ENCODE results near the gene RGS6.
"Not testable (repeated sequence)": the region's sequence is repeated elsewhere in the genome, so short reads cannot be mapped to it uniquely, and the experiment has no call there.

RGS6 gene

DNA sequence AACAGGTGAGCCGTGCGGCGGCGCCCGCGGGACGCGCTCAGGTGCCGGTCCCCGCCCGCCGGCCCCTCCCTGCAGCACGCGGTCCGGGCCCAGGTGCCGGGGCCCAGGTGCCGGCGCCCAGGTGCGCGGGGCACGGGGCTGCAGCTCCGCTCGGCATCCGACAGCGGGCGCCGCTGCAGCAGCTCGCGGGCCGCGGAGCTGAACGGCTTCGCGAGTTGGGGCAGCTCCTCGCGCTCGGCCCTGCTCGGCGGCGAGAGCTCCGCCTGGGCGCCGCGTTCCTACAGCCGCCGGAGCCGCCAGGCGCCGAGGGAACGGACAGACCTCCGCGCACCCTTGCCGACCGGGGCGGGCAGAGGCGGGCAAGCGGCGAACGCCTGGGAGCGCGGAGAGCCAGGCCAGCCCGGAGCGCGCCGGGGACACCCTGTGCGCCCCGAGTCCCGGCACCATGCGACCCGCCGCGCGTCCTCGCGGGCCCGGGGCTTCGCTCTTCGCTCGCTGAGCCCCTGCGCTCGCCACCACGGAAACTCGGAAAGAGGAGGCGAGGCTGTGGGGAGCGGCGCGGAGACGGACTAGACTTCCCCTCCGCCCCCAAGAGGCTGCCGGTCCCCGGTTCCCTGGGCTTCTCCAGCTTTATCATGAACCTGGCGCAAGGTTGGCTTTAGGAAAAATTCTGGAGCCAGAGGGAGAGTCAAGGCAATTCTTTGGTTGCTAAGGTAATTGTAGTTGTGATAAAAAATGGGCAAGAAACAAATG is at the start of gene RGS6:
Gene RGS6 (plus strand): TSS at position 201 of the 753 bp plus-strand sequence.
- DNase-seq (ENCODE audit: low read depth in 2 of 2): peak in 1 of 2 donors; percentile 23

DNA sequence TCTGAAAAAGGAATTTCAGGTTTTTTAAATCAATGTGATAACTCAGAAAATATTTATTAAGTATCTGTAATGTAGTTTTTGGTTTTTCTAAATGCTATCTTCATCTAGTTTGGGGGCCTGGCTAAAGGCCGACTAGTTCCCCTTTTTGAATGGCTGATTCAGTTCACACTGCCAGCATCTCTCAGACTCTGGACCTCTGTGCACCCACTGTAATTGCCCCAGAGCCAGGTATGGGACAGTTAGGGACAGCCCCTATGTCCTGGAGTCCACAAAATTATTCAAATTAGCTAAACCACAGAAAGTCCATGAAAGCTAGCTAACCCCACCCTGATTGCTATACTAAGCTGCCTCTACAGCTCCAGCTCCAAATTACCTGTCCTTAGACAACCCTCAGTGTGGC is 49.1 kb upstream of the RGS6 start:
- DNase-seq (ENCODE audit: low read depth in 2 of 2): no peak

DNA sequence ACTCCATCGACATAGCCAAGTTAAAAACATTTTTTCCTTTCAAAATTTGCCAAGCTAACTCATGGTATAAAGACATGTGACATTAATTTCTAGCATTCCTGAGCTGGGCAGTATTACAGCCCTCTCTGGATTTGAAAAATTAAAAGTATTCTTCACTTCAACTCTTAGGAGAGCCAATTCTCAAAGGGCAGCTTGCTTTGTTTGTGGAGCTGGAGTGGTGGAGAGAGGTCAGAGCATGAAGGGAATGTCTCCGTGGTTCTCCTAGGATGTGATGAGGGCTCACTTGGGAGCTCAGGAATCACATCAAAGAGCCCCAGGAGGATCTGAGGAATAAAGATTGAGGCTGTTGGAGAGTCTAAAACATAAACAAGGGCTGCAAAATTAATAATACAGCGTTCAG is 46.9 kb upstream of the RGS6 start:
- no peak for DNase-seq (ENCODE audit: low read depth in 2 of 2)

DNA sequence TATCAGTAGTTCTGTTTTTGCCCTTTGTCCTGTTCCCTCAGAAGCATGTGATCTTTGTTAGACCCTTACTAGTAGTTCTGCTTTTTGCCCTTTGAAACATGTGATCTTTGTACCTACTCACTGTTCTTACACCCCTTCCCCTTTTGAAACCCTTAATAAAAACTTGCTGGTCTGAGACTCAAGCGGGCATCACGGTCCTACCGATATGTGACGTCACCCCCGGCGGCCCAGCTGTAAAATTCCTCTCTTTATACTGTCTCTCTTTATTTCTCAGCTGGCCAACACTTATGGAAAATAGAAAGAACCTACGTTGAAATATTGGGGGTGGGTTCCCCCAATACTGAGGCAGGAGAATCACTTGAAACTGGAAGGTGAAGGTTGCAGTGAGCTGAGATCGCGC is 44.4 kb upstream of the RGS6 start:
- not testable (repeated sequence) for DNase-seq (ENCODE audit: low read depth in 2 of 2)

DNA sequence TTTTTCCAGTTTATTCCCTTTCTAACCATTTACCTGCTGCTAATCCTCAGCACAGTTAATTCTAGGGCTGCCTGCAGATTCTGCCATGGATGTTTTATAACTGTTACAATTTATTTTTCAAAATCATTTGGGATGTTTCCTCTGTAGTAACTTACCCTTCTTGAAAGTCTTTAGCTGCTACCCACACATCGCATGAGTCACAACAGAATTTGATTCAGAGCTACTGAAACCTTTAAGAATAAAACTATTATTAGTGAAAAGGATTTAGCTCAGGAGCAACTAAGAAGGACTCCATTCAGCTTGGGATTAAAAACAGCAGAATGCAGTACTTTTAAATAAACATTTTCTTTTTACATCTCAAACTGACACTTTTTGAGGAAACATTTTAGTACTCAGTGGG is 41.7 kb upstream of the RGS6 start:
- no peak for DNase-seq (ENCODE audit: low read depth in 2 of 2)

DNA sequence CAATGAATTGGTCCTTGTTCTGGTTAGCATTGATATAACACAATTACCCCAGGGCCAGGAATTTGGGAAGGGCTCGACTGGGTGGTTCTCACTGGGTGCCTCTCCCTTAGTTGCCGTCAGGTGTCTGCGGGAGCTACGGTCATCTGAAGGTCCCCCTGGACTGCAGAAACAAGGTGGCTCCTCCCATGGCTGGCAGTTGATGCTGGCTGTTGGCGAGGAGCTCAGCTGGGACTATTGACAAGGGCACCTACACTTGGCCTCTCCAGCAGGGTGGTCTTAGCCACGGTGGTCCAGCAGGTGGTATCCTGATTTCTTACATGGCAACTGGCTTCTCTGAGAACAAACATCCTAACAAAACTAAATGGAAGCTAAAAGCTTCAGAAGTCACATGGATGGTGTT is 41.0 kb upstream of the RGS6 start:
- DNase-seq (ENCODE audit: low read depth in 2 of 2): no peak

DNA sequence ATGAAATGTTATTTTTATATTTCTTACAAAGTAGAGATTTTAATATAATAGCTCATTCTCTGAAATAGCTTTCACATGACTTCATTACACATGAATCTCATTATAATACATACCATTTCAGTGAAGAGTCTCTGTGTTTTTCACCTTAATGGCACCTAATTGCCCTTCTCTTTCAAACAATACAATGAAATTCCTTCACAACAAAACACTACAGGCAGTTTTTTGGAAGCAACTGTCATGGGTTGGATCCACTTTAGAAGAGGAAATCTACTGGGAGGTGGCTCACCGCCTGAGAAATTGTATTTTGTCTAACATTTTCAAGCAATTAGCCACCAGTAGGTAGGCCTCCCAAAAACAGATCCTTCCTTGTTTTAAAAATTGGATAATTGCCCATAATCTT is 40.3 kb upstream of the RGS6 start:
- no peak for DNase-seq (ENCODE audit: low read depth in 2 of 2)

DNA sequence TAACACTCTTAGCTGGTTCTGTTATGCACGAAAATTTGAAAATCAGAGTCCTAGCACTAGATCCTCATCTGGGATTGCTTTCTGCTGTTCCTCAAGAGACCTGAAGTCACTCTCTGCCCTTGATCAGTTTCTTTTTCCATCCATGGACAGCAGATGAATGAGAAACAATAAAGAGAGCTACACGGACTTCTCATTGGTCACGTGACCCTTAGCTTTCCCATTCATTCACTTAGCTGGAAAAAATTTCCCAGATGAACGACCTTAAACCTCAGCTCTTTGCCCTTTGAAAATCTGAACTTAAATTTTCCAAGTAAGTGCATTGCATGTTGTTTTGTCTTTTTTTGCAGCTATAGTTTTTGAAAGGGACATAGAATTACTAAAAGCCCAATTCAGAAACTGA is 27.2 kb upstream of the RGS6 start:
- no peak for DNase-seq (ENCODE audit: low read depth in 2 of 2)

DNA sequence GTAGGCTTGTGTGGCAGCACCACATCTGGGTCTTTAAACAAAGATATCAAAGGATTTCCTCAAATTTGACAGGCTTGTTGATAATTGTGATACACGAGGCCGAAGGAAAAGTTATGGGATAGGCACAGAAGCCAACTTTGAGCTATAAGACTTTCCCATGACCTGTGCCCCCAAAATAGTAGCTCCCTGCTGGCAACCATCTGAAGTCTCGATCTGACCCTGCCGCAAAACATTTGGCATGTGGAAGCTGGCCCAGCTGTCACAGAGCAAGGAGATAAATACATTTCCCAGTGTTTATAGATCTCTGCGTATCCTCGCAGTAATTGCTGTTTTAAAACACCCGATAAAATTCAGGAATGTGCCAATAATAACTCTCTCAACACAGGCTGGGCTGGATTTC is 26.4 kb upstream of the RGS6 start:
- no peak for DNase-seq (ENCODE audit: low read depth in 2 of 2)

DNA sequence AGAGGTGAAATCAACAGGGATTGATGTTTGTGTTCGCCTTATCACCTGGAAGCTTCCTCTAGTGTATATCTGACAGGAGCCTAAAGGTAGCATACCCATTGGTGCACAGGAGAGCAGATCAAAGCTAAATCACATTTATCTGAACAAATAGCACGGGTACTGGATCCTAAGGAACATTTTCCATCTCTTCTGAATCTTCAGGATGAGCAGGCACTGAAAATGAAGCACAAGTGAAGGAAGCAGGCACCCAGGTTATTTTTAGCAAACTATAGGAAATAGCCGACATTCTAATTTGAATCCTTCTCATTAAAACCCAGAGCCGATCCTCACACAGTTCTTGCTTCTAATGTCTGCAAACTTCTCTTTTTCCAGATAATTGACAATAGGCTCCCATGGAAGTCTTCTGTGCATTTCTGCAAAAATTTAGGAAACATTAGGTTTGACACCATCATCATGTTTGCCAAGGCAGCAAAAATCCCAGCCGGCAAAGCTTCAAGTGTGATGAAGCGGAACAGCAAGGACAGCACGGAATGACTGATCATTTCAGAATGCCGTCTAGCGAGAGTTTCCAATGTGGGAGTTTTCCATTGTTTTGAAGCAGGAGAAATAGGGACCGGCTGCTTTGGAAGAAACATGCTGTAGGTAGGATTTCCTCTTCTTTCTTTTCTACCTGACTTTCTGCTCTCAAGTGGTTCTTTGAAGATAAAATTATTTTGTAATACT is 24.3 kb upstream of the RGS6 start:
- no peak for DNase-seq (ENCODE audit: low read depth in 2 of 2)

DNA sequence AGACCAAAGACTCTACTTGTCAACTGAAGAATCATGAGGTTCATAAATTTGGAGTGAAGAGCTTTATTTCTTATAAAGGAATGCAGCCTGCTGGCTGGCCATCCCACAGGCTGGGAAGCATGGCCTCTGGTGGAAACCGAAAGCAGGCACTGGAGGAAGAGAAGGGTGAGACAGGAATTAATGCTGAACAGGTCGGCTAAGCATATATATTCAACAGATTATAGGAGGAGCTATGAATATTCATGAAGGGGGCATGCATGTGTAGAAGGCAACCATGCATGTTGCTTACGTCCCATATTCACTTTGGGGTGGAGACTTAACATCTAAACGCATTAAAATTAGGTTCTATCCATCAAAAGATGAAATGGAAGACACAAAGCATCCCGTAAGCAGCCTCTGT is 20.6 kb upstream of the RGS6 start:
- no peak for DNase-seq (ENCODE audit: low read depth in 2 of 2)

DNA sequence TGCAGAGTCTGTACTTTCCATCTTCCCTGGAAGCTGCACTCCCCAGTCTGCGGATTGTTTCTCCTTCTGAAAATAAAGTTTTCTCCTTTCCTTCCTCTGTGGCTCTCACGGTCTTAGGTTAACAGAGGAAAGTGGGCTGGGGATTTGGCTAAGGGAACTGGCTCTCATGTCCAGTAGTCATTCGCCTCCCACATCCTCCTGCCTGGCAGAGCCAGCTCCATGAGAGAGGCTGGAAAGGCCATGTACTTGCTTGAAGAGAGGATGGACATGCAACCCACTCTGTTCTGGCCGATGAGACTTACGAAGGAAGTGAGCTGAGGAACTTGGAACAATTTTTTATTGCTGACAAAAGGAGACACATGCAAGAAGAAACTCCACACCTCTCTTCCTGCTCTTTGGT is 18.9 kb upstream of the RGS6 start:
- DNase-seq (ENCODE audit: low read depth in 2 of 2): no peak

DNA sequence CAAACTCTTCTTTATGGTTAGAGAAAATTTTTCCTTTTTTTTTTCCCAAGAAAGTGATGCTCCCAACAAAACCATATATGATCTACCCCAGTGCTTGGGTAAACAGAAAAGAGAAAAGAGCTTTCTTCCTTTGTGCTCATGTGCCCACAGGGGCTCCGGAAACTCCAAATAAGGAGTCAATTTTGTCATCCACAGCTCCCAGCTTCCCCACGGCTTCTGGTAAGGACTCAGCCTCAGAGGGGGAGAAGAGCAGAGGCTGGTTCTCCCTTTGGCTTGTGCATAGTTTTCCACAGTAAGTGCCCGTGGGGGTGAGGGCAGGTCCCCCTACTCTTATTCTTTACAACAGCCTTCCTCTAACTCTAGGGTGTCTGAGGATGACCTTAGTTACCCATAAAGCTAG is 13.3 kb upstream of the RGS6 start:
- no peak for DNase-seq (ENCODE audit: low read depth in 2 of 2)

DNA sequence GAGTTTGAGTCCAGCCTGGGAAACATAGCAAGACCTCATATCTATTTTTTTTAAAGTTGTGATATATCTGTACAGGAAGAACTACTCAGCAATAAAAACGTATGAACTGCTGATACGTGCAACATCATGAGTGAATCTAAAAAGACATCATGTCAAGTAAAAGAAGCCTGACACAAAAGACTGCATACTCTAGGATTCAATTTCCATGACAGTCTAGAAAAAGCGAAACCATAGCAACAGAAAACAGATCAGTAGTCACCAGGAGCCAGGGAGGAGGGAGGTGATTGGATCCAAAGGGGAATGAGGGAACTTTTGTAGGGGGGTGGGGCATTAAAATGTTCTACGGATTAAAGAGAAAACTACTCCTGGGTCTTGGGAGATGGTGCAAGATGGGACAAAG is 8.7 kb upstream of the RGS6 start:
- DNase-seq (ENCODE audit: low read depth in 2 of 2): no peak

DNA sequence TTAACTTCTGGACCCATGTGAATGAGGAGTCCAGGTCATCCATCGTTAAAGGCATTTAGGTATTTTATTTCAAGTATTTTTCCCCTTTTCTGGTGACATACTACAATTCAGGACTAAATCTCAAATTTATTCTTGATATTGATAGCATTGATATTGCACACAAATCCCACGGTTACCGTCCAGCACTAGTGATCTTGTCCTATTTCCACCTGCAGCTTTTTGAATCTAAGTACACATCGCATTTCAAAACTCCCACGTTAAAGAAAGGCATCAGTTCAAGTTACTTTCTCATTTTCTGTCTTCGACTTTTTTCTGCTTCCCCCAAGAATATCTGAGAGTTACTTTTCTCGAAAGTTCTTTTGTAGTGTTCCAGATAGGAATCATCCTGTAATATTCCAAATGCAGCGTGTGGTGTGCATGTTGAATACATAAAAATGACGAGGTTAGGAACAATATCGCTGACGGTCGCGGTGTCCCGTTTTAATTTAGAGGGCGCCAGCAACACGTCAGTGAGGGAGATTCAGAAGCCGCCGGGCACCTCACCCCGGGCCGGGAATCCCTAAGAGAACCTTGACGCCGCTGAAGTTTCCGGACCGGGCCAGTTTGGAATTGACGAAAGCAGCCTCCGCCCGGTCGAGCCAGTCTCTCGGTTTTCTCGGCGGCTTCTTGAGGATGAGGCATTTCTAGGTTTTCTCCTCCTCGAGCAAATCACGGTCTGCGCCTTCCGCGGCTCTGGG is 569 bp upstream of the RGS6 start:
- no peak for DNase-seq (ENCODE audit: low read depth in 2 of 2)

DNA sequence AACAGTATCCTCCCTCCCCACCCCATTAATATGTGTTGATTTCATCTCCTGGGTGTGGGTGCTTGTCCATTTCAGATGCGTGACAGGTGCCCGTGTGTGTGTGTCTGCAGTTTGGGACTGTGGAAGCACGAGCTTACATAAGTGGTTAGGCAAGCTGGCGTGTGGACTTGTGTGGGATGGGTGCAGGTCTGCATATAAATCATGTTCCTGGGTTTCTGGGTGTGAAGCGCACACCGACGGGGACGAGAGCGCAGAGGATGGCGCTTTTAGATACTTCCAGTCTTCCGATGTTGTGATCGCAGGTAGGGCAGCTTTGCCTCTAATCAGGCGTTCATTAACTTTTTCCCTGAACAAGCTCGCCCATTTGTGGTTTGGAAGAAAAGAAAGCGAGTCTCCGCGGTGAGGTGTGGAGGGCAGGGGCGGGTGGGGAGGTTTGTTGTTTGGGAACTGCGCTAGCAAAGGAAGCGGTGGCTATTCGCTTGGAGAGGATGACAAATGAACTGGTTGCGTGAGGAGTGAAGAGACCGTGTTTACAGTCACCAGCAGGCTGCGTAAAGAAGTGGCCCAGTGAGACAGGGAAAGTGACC is 865 bp downstream of the RGS6 start:
- DNase-seq (ENCODE audit: low read depth in 2 of 2): no peak

DNA sequence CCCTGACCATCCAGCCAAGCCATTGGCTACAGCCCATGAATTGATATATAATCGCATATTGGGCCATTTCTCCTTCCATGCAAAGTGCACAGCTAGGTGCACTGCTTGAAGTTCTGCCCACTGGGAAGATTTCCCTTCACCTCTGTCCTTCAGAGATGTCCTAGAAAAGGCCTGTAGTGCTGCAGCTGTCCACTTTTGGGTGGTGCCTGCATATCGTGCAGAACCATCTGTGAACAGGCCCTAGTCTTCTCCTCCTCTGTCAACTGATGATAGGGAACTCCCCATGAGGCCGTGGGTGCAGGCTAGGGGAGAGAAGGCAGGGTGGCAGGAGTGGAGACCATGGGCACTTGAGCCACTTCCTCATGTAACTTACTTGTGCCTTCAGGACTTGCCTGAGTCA is 6.0 kb downstream of the RGS6 start:
- not testable (repeated sequence) for DNase-seq (ENCODE audit: low read depth in 2 of 2)

DNA sequence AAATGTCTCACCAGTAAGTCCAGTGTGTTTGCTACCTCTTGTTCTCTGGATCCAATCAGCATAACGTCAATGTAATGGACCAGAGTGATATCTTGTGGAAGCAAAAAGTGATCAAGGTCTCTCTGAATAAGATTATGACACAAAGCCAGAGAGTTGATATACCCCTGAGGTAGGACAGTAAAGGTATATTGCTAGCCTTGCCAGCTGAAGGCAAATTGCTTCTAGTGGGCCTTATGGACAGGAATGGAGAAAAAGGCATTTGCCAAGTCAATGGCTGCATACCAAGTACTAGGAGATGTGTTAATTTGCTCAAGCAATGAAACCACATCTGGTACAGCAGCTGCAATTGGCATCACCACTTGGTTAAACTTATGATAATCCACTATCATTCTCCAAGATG is 7.1 kb downstream of the RGS6 start:
- not testable (repeated sequence) for DNase-seq (ENCODE audit: low read depth in 2 of 2)

DNA sequence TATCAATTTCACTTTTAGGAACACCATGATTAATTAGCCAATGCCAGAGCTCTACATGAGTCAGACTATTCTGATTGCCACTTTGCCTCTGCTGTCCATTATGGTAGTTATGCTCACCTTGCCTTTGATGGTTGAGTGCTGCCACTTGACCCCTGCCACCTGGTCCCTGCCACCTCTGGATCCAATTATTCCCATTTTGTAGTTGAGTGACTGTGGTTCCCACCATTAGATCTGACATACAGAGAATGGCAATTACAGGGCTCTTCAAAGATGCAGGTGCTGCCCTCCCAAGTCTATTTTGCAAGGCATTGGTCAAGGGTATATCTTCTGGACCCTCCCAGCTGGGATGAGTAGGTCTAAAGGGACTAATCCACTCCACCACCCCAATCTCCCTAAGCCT is 8.3 kb downstream of the RGS6 start:
- not testable (repeated sequence) for DNase-seq (ENCODE audit: low read depth in 2 of 2)

DNA sequence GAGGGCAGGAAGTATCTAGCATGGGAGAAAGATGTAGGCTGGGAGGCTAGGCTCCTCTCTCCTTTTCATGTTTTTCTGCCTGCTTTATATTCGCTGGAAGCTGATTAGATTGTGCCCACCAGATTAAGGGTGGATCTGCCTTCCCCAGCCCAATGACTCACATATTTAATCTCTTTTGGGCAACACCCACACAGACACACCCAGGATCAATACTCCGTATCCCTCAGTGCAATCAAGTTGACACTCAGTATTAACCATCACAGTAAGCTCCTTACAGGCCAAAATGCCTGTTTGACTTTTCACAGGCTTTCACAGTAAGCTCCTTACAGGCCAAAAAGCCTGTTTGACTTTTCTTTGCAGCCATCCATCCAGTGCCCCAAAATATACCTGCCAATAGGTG is 9.4 kb downstream of the RGS6 start:
- DNase-seq (ENCODE audit: low read depth in 2 of 2): not testable (repeated sequence)

DNA sequence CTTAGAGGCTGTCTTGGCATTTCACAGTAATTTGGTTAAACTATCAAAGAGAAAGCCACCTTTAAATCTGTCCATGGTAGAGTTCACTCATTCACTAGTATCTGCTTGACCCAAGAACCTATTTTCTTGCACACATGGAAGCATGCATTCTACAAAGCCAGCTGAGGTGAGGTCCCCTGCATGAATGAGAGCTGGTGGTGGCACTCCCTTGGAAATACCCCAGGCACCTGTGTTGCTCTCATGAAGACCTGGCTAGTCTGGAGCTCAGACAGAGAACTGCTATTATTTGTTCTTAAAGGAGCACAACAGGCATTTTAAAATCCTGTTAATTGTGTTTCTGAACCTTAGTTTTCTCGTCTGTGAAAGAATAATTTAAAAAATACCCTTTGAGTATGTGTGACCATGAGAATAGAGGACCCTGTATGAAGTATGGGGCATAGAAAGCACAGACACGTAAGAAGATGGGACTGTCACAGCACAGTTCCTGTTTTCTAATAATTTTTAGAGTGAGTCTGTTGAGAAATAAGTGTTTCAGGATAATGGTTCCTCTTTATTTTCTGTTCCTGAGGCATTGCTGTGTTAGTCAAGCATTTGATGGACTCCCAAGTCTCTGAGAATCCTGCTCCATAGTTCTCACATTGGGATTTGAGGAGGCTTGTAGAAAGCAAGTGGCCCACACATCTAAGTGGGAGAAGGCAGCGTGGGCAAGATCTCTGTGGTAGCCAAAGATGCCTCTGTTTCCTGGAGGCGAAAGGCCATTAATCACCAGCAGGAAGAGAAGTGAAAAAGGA is 10.9 kb downstream of the RGS6 start:
- no peak for DNase-seq (ENCODE audit: low read depth in 2 of 2)

DNA sequence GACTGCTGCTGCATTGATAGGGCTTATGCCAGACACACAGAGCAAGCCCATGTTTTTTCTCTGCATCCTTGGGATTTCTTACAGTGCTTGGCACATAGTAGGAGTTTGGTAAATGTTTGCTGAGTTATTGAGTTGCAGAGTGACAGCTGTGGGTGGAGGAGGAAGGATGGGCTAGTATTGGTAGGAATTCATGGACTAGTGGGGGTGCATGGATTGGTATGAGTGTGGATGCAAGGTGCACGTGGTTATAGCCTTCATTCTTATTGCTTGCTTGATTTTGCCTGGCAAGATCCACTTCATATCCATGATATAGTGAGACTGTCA is 11.4 kb downstream of the RGS6 start:
- DNase-seq (ENCODE audit: low read depth in 2 of 2): no peak
